Caco-2 (cell line): ENCODE data around the gene NCAM2. TPM values are rescaled to one million over a fixed set of nuclear protein-coding genes. Genes with fewer than 3 reads are reported as not detected.
A peak's percentile ranks its signal among the peaks of the same experiment; 100 is the strongest.

Experiments used
- BruUV-seq: library from RNA; stranded (reverse); fragments of 400-500 nt; replicated peaks from 2 replicates; lab custom pipeline; 2021; lab: Mats Ljungman, UMichigan
- CTCF ChIA-PET: fragments of 300-600 bp; sonication (Branson Sonifier 250); formaldehyde crosslinking; loops from one replicate; lab custom pipeline; 2022; ENCODE audit warnings: antibody characterized with exemption; lab: Charles Lee
- POLR2A ChIA-PET: fragments of 300-600 bp; sonication (Branson Sonifier 250); formaldehyde crosslinking; loops from one replicate; lab custom pipeline; 2022; ENCODE audit warnings: antibody characterized with exemption; lab: Charles Lee
- DNase-seq, 2 experiments: peaks; one replicate each; pipeline versions ENCODE4 v3.0.0 to v3.0.0-alpha.2; 2020 to 2022
- H3K27me3 ChIP-seq: replicated peaks from 2 replicates; pipeline ENCODE4 v1.6.0; 2011; ENCODE audit warnings: low read length; ENCODE audit not compliant: control insufficient read depth, insufficient read depth
- H3K36me3 ChIP-seq: 2 replicates; pipeline ENCODE4 v1.5.1; 2011; ENCODE audit warnings: low read length; ENCODE audit not compliant: control insufficient read depth, insufficient read depth
- H3K4me1 ChIP-seq: fragments of 250-450 bp; sonication (Bioruptor Pico); 2 replicates; pipeline ENCODE4 v1.5.1; 2020; ENCODE audit warnings: mild to moderate bottlenecking
- H3K4me3 ChIP-seq: 2 replicates; pipeline ENCODE4 v1.5.1; 2011; ENCODE audit warnings: low read depth, mild to moderate bottlenecking, control low read depth, low read length
- H3K9me3 ChIP-seq: fragments of 250-450 bp; sonication (Bioruptor Pico); 2 replicates; pipeline ENCODE4 v1.5.1; 2020; ENCODE audit warnings: mild to moderate bottlenecking, moderate library complexity
- H3K27ac Mint-ChIP-seq: one replicate; pipeline ENCODE4 v1.8.0; 2022; ENCODE audit warnings: mixed read lengths; ENCODE audit not compliant: unreplicated experiment
- H3K27me3 Mint-ChIP-seq: one replicate; pipeline ENCODE4 v1.8.0; 2022; ENCODE audit warnings: mixed read lengths; ENCODE audit not compliant: insufficient read depth, unreplicated experiment
- H3K36me3 Mint-ChIP-seq: one replicate; pipeline ENCODE4 v1.8.0; 2022; ENCODE audit warnings: mild to moderate bottlenecking, mixed read lengths; ENCODE audit not compliant: insufficient read depth, unreplicated experiment
- H3K4me1 Mint-ChIP-seq: one replicate; pipeline ENCODE4 v1.8.0; 2022; ENCODE audit warnings: low read depth, mixed read lengths; ENCODE audit not compliant: unreplicated experiment
- H3K4me3 Mint-ChIP-seq: one replicate; pipeline ENCODE4 v1.8.0; 2022; ENCODE audit warnings: mild to moderate bottlenecking, moderate library complexity, mixed read lengths; ENCODE audit not compliant: unreplicated experiment
- H3K9me3 Mint-ChIP-seq: one replicate; pipeline ENCODE4 v1.8.0; 2022; ENCODE audit warnings: mixed read lengths; ENCODE audit not compliant: unreplicated experiment
- intact Hi-C: fragments of 100-400 bp; cut with micrococcal nuclease; formaldehyde crosslinking; loops from one replicate; pipeline ENCODE4 v1.10.0; 2022; ENCODE audit not compliant: unreplicated experiment
- total RNA-seq: library from RNA; stranded (reverse); gene quantifications from 2 replicates; pipeline ENCODE4 v1.2.3, GENCODE V29; 2022
- TF ChIP-seq, protein P1 (sequence below), 2 experiments: fragments of 200-600 bp in 1 of 2; IDR thresholded peaks; 1 replicate in 1 of 2; 2 replicates in 1 of 2; pipeline versions ENCODE4 v1.5.1 to v1.8.0; 2011 to 2022; ENCODE audit warnings: antibody characterized with exemption in 1 of 2, control low read depth in 1 of 2, inconsistent platforms in 1 of 2, low read depth in 1 of 2, low read length in 1 of 2, mild to moderate bottlenecking in 1 of 2, moderate library complexity in 1 of 2; ENCODE audit not compliant: insufficient read depth in 1 of 2, severe bottlenecking in 1 of 2, unreplicated experiment in 1 of 2

The NCAM2 gene
- total RNA-seq, 1 experiment from 2014 or later: not detected

DNA sequence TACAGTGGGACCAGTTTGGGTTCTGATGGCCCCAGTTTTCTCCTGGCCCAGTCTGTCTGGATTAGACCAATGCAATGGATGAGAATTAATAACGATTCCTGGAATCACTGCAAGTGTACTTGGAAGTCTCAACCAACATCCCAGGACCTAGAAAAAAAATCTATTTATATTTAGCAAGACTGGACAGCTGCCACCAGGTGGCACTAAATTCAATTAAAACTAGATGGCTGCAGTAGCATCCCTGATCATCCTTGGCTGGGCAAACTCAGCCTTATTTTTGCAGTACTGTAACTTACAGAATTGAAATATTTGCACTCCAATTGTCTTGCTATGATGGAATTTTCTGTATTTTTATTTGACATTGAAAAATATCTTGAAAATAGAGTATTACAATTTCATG, 165.7 kb downstream of the NCAM2 start:
- Mint-ChIP-seq H3K27me3 (no peaks in the 10 kb centered on the region), H3K4me3 (no peak overlapping the region), H3K27ac (no peak overlapping the region), H3K4me1 (no peaks in the 10 kb centered on the region), H3K9me3 (no peaks in the 10 kb centered on the region), H3K36me3 (no peaks in the 10 kb centered on the region)
- TF ChIP-seq, protein P1, sequence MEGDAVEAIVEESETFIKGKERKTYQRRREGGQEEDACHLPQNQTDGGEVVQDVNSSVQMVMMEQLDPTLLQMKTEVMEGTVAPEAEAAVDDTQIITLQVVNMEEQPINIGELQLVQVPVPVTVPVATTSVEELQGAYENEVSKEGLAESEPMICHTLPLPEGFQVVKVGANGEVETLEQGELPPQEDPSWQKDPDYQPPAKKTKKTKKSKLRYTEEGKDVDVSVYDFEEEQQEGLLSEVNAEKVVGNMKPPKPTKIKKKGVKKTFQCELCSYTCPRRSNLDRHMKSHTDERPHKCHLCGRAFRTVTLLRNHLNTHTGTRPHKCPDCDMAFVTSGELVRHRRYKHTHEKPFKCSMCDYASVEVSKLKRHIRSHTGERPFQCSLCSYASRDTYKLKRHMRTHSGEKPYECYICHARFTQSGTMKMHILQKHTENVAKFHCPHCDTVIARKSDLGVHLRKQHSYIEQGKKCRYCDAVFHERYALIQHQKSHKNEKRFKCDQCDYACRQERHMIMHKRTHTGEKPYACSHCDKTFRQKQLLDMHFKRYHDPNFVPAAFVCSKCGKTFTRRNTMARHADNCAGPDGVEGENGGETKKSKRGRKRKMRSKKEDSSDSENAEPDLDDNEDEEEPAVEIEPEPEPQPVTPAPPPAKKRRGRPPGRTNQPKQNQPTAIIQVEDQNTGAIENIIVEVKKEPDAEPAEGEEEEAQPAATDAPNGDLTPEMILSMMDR (IDR thresholded peaks at IDR 0.05; ENCODE audit: insufficient read depth in 1 of 2, low read depth in 1 of 2, low read length in 1 of 2, severe bottlenecking in 1 of 2, unreplicated experiment in 1 of 2): peak; percentile 52 to 56
- POLR2A ChIA-PET: no interaction called here
- no peaks in the 10 kb centered on the region for H3K27me3 ChIP-seq
- H3K36me3 ChIP-seq: no peaks in the 10 kb centered on the region
- H3K9me3 ChIP-seq: no peaks in the 10 kb centered on the region
- CTCF ChIA-PET: no interaction called here
- no TSS peak for BruUV-seq
- intact Hi-C loops: loop anchor here (1.0 to 5.0 kb wide), 4 partner anchors 167 to 1628 kb away; partner anchors contain the start of gene NCAM2
- DNase-seq: peak; percentile 38 to 48
- no peak overlapping the region for H3K4me3 ChIP-seq
- H3K4me1 ChIP-seq: no peaks in the 10 kb centered on the region

DNA sequence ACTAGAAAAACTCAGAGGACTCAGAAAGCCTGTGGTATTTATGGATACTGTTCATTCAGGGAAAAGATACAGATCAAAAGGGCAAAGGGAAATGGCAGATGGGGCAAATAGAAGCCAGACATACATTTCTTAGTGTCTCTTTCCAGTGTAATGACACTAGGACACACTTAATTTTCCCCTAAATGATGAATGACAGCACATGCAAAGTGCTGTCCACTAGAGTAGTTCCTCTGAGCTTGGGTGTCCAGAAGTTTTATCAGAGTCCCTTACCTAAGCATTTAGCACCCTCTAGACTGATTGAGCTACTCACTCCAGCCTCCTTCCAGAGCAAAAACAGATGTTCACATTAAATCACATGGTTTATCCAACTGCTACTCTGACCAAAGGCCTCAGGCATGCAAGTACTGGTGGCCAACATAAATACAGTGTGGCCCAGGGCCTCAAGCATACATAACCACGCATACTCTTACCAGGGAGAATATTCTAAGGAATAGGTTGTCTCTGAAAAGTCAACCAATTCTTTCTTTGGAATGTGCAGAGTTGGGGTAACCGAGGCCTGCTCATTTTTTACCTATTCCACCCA, 166.9 kb downstream of the NCAM2 start:
- Mint-ChIP-seq H3K36me3 (no peaks in the 10 kb centered on the region), H3K4me3 (no peak overlapping the region), H3K27me3 (no peaks in the 10 kb centered on the region), H3K9me3 (no peaks in the 10 kb centered on the region), H3K27ac (no peak overlapping the region), H3K4me1 (no peaks in the 10 kb centered on the region)
- Histone ChIP-seq H3K27me3 (no peaks in the 10 kb centered on the region), H3K4me3 (no peak overlapping the region), H3K36me3 (no peaks in the 10 kb centered on the region), H3K9me3 (no peaks in the 10 kb centered on the region), H3K4me1 (no peaks in the 10 kb centered on the region)
- no peak for DNase-seq
- ChIA-PET CTCF (no interaction called here), POLR2A (no interaction called here)
- TF ChIP-seq, protein P1 (IDR thresholded peaks at IDR 0.05; ENCODE audit: insufficient read depth in 1 of 2, low read depth in 1 of 2, low read length in 1 of 2, severe bottlenecking in 1 of 2, unreplicated experiment in 1 of 2): no peak
- intact Hi-C loops: loop anchor here (2.0 kb wide), 1 partner anchor 522 kb away; no protein-coding TSS in a partner anchor
- BruUV-seq: no TSS peak

DNA sequence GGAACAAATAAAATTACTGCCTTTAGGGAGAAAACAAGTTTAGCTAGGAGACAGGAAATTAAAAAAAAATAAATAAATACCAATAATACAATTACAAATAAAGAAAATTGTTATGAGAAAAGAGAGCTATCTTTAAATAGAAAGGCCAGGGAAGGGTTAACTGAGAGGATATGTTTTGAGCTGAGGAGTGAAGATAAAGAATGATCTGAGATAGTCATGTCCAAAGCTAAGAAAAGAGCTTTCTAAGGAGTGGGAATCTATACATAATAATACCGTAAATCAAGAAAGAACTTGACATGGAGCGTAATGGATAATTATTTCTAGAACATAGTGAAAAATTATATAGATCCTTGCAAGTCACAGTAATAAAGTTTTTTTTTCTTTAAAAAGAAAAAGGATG, 176.5 kb downstream of the NCAM2 start:
- CTCF ChIA-PET: no interaction called here
- TF ChIP-seq, protein P1 (IDR thresholded peaks at IDR 0.05; ENCODE audit: insufficient read depth in 1 of 2, low read depth in 1 of 2, low read length in 1 of 2, severe bottlenecking in 1 of 2, unreplicated experiment in 1 of 2): no peak
- H3K9me3 ChIP-seq: no peaks in the 10 kb centered on the region
- H3K27me3 ChIP-seq: no peaks in the 10 kb centered on the region
- no peaks in the 10 kb centered on the region for H3K4me1 ChIP-seq
- POLR2A ChIA-PET: no interaction called here
- H3K27me3 Mint-ChIP-seq: peaks cover 2% of the 10 kb centered on the region
- no peaks in the 10 kb centered on the region for H3K9me3 Mint-ChIP-seq
- H3K4me3 ChIP-seq: no peak overlapping the region
- H3K36me3 ChIP-seq: no peaks in the 10 kb centered on the region
- H3K27ac Mint-ChIP-seq: no peak overlapping the region
- BruUV-seq: no TSS peak
- no peaks in the 10 kb centered on the region for H3K4me1 Mint-ChIP-seq
- intact Hi-C loops: no loop called here
- no peak overlapping the region for H3K4me3 Mint-ChIP-seq
- DNase-seq: no peak
- H3K36me3 Mint-ChIP-seq: no peaks in the 10 kb centered on the region
